HG02763 (cell line): Measurements from ENCODE around the gene FGB.
A peak's percentile ranks its signal among the peaks of the same experiment; 100 is the strongest.

Source experiments
- ATAC-seq: cut with Tn5 transposase; IDR thresholded peaks from one replicate; pipeline ENCODE4 v1.9.1; 2021; ENCODE audit warnings: mild to moderate bottlenecking, moderate library complexity; ENCODE audit not compliant: unreplicated experiment

FGB gene

GRCh38 chr4:154562697-154563254 is at the start of gene FGB:
Gene FGB, plus strand, starts transcription at chr4:154563011. Its CDS starts 8 bp downstream, at chr4:154563019.
- no peak for ATAC-seq

GRCh38 chr4:154516318-154517029 is 46.3 kb upstream of the FGB start:
- no peak for ATAC-seq

- no peak for ATAC-seq
Measured at GRCh38 chr4:154517591-154517990, 45.2 kb upstream of the FGB start.

- no peak for ATAC-seq
Measured at GRCh38 chr4:154519214-154519613, 43.6 kb upstream of the FGB start.

GRCh38 chr4:154521607-154522006 is 41.2 kb upstream of the FGB start:
- ATAC-seq, result no peak

- ATAC-seq, result no peak
Measured at GRCh38 chr4:154526151-154526550, 36.7 kb upstream of the FGB start.

- no peak for ATAC-seq
Measured at GRCh38 chr4:154527308-154527707, 35.5 kb upstream of the FGB start.

GRCh38 chr4:154528869-154529268 is 33.9 kb upstream of the FGB start:
- no peak for ATAC-seq

GRCh38 chr4:154529728-154530519 is 32.9 kb upstream of the FGB start:
- ATAC-seq, result no peak

- no peak for ATAC-seq
Measured at GRCh38 chr4:154534296-154534695, 28.5 kb upstream of the FGB start.

- no peak for ATAC-seq
Measured at GRCh38 chr4:154542271-154542879, 20.4 kb upstream of the FGB start.

GRCh38 chr4:154545689-154546088 is 17.1 kb upstream of the FGB start:
- no peak for ATAC-seq

GRCh38 chr4:154549894-154550790 is 12.7 kb upstream of the FGB start, which contains the start of gene PLRG1:
Gene PLRG1, minus strand, starts transcription at chr4:154550400. Its CDS starts 92 bp downstream, at chr4:154550308.
- ATAC-seq, result peak; percentile 98

GRCh38 chr4:154551872-154552686 is 10.7 kb upstream of the FGB start:
- ATAC-seq, result peak; percentile 42

- ATAC-seq, result peak; percentile 19
Measured at GRCh38 chr4:154559141-154559493, 3.7 kb upstream of the FGB start.

GRCh38 chr4:154559494-154560418 is 3.1 kb upstream of the FGB start:
- peak; percentile 87 for ATAC-seq

GRCh38 chr4:154560419-154560801 is 2.4 kb upstream of the FGB start:
- ATAC-seq, result no peak

GRCh38 chr4:154560824-154561231 is 2.0 kb upstream of the FGB start:
- ATAC-seq, result no peak

GRCh38 chr4:154564311-154564710 is 1.5 kb downstream of the FGB start:
- ATAC-seq, result no peak
